ENCODE results near the gene RND3. TPM values are rescaled to one million over a fixed set of nuclear protein-coding genes. Genes with fewer than 3 reads are reported as not detected.

Gene RND3
- total RNA-seq, 2 donors from 2014 or later, result 27.9 to 119 TPM

- peaks cover 12 to 25% of the 10 kb centered on the region in 2 donors for H3K4me1 ChIP-seq (ENCODE audit: control insufficient read depth in 1 of 2, low read depth in 2 of 2)
- H3K36me3 ChIP-seq, result peaks cover 15% of the 10 kb centered on the region
- H3K9me3 ChIP-seq, result no peaks in the 10 kb centered on the region
- H3K4me3 ChIP-seq, result peak overlapping the region; percentile 41
- no peaks in the 10 kb centered on the region for H3K27me3 ChIP-seq (replicated peaks; ENCODE audit: insufficient read depth)
- TF ChIP-seq CTCF (IDR thresholded peaks at IDR 0.05), result no peak
- no peak for ATAC-seq (ENCODE audit: insufficient number of reproducible peaks, low FRiP score, low read depth)
- peak overlapping the region; percentile 69 for H3K27ac ChIP-seq
- DNase-seq (ENCODE audit: low spot score), result no peak
Observed at GRCh38 chr2:150465703-150466569, 21.5 kb downstream of the RND3 start.

- Histone ChIP-seq H3K4me3 (no peak overlapping the region), H3K9me3 (no peaks in the 10 kb centered on the region), H3K36me3 (peaks cover 10% of the 10 kb centered on the region), H3K27me3 (replicated peaks; ENCODE audit: insufficient read depth) (no peaks in the 10 kb centered on the region), H3K27ac (peak overlapping the region; percentile 17 to 69), H3K4me1 (ENCODE audit: control insufficient read depth in 1 of 2, low read depth in 2 of 2) (peaks cover 12 to 25% of the 10 kb centered on the region in 2 donors)
- DNase-seq (ENCODE audit: low spot score), result no peak
- no peak for ATAC-seq (ENCODE audit: insufficient number of reproducible peaks, low FRiP score, low read depth)
- TF ChIP-seq CTCF (IDR thresholded peaks at IDR 0.05), result no peak
Observed at GRCh38 chr2:150464986-150465385, 22.5 kb downstream of the RND3 start.

- no peak for ATAC-seq (ENCODE audit: insufficient number of reproducible peaks, low FRiP score, low read depth)
- no peak for TF ChIP-seq CTCF (IDR thresholded peaks at IDR 0.05)
- Histone ChIP-seq H3K4me3 (no peak overlapping the region), H3K27me3 (replicated peaks; ENCODE audit: insufficient read depth) (no peaks in the 10 kb centered on the region), H3K27ac (no peak overlapping the region), H3K4me1 (ENCODE audit: control insufficient read depth in 1 of 2, low read depth in 2 of 2) (peaks cover 12 to 25% of the 10 kb centered on the region in 2 donors), H3K9me3 (no peaks in the 10 kb centered on the region), H3K36me3 (peaks cover 8% of the 10 kb centered on the region)
- no peak for DNase-seq (ENCODE audit: low spot score)
Observed at GRCh38 chr2:150464270-150464669, 23.2 kb downstream of the RND3 start.

GRCh38 chr2:150462770-150463169 lies 24.7 kb downstream of the RND3 start:
- H3K9me3 ChIP-seq, result no peaks in the 10 kb centered on the region
- H3K27ac ChIP-seq, result no peak overlapping the region
- H3K4me1 ChIP-seq (ENCODE audit: control insufficient read depth in 1 of 2, low read depth in 2 of 2), result peaks cover 12 to 23% of the 10 kb centered on the region in 2 donors
- no peak for ATAC-seq (ENCODE audit: insufficient number of reproducible peaks, low FRiP score, low read depth)
- DNase-seq (ENCODE audit: low spot score), result no peak
- TF ChIP-seq CTCF (IDR thresholded peaks at IDR 0.05), result no peak
- no peaks in the 10 kb centered on the region for H3K36me3 ChIP-seq
- no peaks in the 10 kb centered on the region for H3K27me3 ChIP-seq (replicated peaks; ENCODE audit: insufficient read depth)
- no peak overlapping the region for H3K4me3 ChIP-seq

GRCh38 chr2:150459281-150459680 lies 28.2 kb downstream of the RND3 start:
- no peak for TF ChIP-seq CTCF (IDR thresholded peaks at IDR 0.05)
- Histone ChIP-seq H3K36me3 (no peaks in the 10 kb centered on the region), H3K27me3 (replicated peaks; ENCODE audit: insufficient read depth) (no peaks in the 10 kb centered on the region), H3K4me1 (ENCODE audit: control insufficient read depth in 1 of 2, low read depth in 2 of 2) (no peaks in the 10 kb centered on the region), H3K4me3 (no peak overlapping the region), H3K9me3 (no peaks in the 10 kb centered on the region), H3K27ac (no peak overlapping the region)
- DNase-seq (ENCODE audit: low spot score) (no peak), ATAC-seq (ENCODE audit: insufficient number of reproducible peaks, low FRiP score, low read depth) (no peak)
